Sigmoid colon (tissue), 4 donors: ENCODE results near the gene CNTNAP1.

Source experiments
- CTCF ChIP-seq, 4 experiments: fragments of 450-650 bp in 3 of 4; fragments of 200-600 bp in 1 of 4; IDR thresholded peaks; one replicate each; pipeline ENCODE4 v1.5.1; 2016 to 2019; ENCODE audit warnings: antibody characterized with exemption in 4 of 4, mild to moderate bottlenecking in 3 of 4, moderate library complexity in 2 of 4
- POLR2AphosphoS5 ChIP-seq, 4 donors: sonication (generic); formaldehyde crosslinking; IDR thresholded peaks; one replicate each; pipeline ENCODE4 v1.6.1; 2017; ENCODE audit warnings: antibody characterized with exemption in 4 of 4

- TF ChIP-seq CTCF (IDR thresholded peaks at IDR 0.05) (no peak), POLR2AphosphoS5 (IDR thresholded peaks at IDR 0.05) (no peak)
These were observed 66.8 kb downstream of the CNTNAP1 start for GRCh38 chr17:42748908-42749798.
